HS-5 (cell line): Measurements from ENCODE around the gene AMPD3.
"Not testable (repeated sequence)": the region's sequence is repeated elsewhere in the genome, so short reads cannot be mapped to it uniquely, and the experiment has no call there.

Experiments
- DNase-seq: peaks from one replicate; pipeline ENCODE4 v3.0.0-alpha.2; 2012; ENCODE audit warnings: low read depth

AMPD3 gene

DNA sequence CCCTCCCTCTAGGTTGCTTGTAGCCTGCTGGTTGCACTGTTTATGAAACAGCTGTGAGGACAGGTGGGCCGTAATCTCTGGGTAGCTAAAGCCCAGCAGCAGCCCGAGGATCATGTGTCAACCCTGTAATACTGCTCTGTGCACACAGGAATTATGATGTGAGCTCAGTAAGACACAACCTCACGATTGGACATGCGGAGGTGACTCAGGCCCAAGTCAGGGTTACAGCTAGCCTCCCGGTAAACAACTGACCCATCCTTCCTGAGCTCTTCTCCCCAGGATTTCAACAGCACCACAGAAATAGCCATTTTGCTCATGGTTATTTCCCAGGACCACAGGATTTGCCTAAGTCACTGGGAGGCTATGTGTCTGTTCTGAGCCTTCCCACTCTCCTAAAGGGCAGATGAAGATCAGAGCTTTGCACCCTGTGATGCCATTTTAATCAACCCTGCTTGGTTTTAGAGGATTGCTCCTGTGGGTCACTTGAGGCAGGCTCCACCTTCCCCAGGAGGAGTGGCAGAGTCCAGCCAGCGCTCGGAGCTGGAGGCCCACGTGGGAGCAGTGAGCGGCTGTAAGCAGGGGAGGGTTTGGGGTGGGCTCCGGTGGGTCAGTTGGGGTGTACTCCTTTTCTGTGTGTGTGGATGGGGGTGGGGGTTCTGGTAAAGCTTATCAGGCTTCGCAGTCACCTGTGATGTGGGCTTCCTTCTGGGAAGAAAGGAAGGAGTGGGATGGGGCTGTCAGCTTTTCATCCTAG, at the start of gene AMPD3:
Gene AMPD3, plus strand, starts transcription at position 387 of the 754 bp plus-strand sequence. CDS start 6,256 bp downstream, outside the sequence.
- DNase-seq = peak; percentile 95

DNA sequence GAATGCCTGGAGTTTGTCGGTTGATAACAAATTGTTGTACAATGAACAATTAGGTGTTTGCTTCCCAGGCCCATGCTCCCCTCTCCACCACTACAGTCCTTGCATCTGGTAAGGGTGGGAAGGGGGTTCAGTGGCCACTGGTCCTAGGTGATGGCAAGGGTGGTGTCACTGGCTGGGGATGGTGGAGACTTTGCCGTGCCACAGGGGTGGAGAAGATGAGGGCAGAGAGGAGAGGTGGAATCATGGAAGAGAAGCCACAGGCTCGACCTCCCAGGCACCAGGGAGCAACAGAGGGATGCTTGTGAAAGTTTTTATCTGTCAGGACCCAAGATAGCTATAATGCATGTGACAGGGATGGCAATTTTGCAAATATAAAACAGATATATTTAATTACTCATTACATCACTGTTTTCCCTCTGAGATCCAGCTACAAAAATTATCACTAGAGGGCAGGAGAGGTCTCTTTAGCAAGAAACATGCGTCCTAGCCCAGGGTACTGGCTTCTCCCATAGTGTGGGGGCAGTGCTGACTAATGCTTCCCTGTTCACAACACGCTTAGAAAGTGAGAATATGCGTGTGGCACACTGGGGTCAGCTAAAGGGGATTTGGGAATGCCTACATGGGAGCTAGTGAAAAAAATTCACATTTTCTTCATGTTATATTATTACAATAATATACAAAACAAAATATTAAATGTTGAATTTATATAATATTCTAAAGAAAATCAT, 49.0 kb upstream of the AMPD3 start:
- DNase-seq = peak; percentile 70

- peak; percentile 76 for DNase-seq
Measured at GRCh38 chr11:10407055-10407454, 48.0 kb upstream of the AMPD3 start.

DNA sequence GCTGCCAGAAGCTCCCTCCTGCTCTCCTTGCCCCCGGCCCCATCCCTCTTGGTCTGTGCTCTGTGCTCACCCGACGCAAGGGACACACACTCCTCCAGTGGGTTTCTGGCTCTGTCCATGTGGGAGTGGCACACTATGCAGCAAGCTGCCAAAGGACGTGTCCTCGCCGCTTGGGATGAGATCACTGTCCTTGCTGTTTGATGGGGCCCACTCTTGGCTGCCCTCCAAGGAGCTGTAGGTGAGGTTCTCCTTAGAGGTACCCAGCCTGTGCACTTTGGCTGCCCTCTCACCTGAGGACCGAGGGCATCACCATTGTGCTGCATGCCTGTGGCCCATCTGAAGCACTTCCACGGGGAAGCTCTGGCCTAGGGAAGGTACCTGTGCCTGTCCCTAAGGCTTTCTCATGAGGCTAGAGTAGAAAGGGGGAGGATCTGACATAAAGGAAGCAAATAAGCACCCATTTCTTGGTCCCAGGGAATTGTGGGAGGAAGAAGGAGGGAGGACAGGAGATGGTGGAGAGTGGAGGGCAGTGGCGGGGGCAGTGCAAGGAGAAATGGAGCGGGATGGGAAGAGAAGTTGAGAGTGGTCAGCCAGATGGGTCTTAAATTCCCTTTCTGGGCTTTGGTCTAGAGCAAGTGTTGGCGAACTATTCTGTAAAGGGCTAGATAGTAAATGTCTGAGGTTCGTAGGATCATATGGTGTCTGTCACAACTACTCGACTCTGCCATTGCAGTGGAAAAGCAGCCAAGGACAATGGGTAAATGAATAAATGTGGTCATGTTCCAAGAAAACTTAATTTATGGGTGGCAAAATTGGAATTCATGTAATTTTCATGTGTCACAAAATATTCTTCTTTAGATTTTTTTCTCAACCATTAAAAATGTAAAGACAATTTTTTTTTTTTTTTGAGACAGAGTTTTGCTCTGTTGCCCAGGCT, 47.0 kb upstream of the AMPD3 start:
- no peak for DNase-seq

- no peak for DNase-seq
Measured at GRCh38 chr11:10409207-10409661, 45.8 kb upstream of the AMPD3 start.

- no peak for DNase-seq
Measured at GRCh38 chr11:10410106-10410843, 44.8 kb upstream of the AMPD3 start.

GRCh38 chr11:10410844-10411200, 44.2 kb upstream of the AMPD3 start:
- DNase-seq = no peak

DNA sequence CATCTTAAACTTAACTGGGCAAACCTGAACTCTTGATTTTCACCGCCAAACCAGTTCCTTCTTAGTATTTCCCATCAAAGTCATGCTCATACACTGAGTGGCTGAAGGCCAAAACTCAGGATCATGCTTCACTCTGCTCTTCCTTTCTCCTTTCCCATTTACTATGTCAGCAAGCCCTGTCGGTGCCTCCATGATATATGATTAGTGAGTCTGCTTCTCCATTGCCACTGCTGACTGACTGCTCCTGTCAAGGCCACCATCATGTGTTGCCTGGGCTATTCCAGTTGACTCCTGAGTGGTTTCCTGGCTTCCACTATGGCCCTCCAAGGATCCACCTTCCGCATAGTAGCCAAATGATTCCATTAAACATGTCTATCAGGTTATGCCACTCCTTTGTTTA, 42.8 kb upstream of the AMPD3 start:
- no peak for DNase-seq

GRCh38 chr11:10413268-10413667, 41.8 kb upstream of the AMPD3 start:
- DNase-seq = no peak

GRCh38 chr11:10414181-10414580, 40.9 kb upstream of the AMPD3 start:
- no peak for DNase-seq

DNA sequence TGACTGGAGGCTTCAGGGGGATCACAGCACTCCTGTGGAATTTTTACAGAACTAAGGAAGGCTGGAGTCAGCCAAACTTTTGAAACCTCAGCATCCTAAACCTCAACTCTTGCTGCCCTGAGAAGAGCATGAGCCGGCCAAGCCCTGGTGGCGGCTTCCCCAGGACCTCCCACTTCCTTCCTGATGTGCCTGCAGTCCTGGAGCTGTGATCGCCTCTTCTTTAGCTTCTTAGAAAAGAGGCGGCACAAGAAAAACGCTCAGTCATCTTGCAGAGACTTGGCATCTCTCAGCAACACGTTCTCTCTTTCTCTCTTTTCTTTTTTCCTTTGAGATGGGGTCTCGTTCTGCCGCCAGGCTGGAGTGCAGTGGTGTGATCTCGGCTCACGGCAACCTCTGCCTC, 40.4 kb upstream of the AMPD3 start:
- no peak for DNase-seq

- DNase-seq = no peak
Measured at GRCh38 chr11:10415817-10416392, 39.2 kb upstream of the AMPD3 start.

DNA sequence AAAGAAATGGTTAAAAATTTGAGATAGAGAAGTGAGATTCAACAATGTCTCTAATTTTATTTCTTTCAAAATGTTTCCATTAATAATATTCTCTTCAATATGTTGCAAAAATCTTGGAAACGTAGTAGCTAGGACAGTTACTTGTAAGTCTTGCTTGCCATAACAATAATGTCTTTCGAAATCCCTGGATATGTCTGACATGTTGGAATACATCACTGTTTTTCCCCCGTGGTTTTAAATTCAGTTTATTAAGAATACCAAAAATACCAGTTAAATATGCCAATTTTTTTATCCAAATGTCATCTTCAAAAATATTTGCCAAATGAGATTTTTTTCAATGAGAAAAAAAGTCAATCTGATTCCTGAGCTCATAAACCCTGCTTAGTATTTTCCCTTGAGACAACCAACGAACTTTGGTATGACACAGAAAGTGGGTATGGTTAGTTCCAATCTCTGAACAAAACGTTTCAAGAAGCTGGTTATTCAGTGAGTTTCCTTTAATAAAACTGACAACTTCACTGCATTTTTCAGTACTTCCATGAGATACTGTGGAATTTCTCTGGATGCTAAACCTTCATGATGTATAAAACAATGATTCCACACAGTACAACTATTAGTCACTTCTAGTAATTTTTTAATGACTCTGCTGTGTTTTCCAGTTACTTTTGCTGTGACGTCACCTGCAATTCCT, 36.7 kb upstream of the AMPD3 start:
- DNase-seq = no peak

- no peak for DNase-seq
Measured at GRCh38 chr11:10418950-10419310, 36.1 kb upstream of the AMPD3 start.

GRCh38 chr11:10426475-10426874, 28.6 kb upstream of the AMPD3 start:
- DNase-seq = peak; percentile 13

GRCh38 chr11:10428453-10428852, 26.6 kb upstream of the AMPD3 start:
- DNase-seq = no peak

GRCh38 chr11:10429526-10429925, 25.5 kb upstream of the AMPD3 start:
- DNase-seq = no peak

DNA sequence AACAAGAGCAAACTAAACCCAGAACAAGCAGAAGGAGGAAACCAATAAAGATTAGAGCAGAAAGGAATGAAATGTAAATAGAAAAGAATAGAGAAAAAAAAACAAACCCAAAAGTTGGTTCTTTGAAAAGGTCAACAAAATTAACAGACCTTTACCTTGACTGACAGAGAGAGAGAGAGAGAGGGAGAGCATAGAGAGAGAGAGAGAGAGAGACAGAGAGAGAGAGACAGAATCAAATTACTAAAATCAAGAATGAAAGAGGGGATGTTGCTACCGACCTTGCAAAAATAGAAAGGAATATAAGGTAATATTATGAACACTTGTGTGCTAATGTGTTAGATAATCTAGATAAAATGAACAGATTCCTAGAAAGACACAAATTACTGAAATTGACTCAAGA, 22.6 kb upstream of the AMPD3 start:
- no peak for DNase-seq

DNA sequence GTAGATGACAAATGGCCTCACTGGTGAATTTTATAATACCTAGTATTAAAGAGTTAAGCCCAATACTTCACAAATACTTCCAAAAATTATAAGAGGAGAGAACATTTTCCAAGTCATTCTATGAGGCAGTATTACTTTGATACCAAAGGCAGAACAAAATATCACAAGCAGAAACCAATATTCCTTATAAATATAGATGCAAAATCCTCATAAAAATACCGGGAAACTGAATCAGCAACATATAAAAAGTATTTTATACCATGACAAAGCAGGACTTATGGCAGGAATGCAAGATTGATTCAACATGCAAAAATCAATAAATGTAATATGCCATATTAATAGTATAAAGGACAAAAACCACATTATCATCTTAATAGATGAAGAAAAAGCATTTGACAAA, 22.1 kb upstream of the AMPD3 start:
- DNase-seq = no peak

GRCh38 chr11:10436224-10436623, 18.8 kb upstream of the AMPD3 start:
- DNase-seq = no peak

GRCh38 chr11:10436683-10437082, 18.4 kb upstream of the AMPD3 start:
- DNase-seq = not testable (repeated sequence)
